Transverse colon (tissue), 4 donors: ENCODE measurements around the gene DISC1. TPM values are rescaled to one million over a fixed set of nuclear protein-coding genes. Genes with fewer than 3 reads are reported as not detected.

Experiments
- DNase-seq: peaks from one replicate; pipeline ENCODE4 v3.0.0-alpha.2; 2019
- H3K27ac ChIP-seq, 4 donors: fragments of 200-600 bp; sonication (generic); 2 replicates each; pipeline ENCODE4 v1.5.1; 2016 to 2018; ENCODE audit warnings: inconsistent platforms in 4 of 4
- H3K27me3 ChIP-seq: fragments of 200-600 bp; sonication (generic); 2 replicates; pipeline ENCODE4 v1.5.1; 2017; ENCODE audit warnings: inconsistent platforms
- H3K36me3 ChIP-seq, 4 donors: fragments of 200-600 bp; sonication (generic); 2 replicates each; pipeline ENCODE4 v1.5.1; 2017 to 2019; ENCODE audit warnings: inconsistent platforms in 4 of 4
- H3K4me1 ChIP-seq, 4 donors: fragments of 200-600 bp; sonication (generic); 2 replicates each; pipeline ENCODE4 v1.5.1; 2017 to 2020; ENCODE audit warnings: inconsistent platforms in 4 of 4
- H3K4me3 ChIP-seq, 4 donors: fragments of 200-600 bp; sonication (generic); 1 replicate in 1 of 4; 2 replicates in 3 of 4; pipeline versions ENCODE4 v1.5.1 to v1.6.1; 2017 to 2019; ENCODE audit warnings: inconsistent platforms in 4 of 4
- H3K9me3 ChIP-seq, 2 donors: fragments of 200-600 bp; sonication (generic); 2 replicates each; pipeline ENCODE4 v1.5.1; 2017 to 2019; ENCODE audit warnings: inconsistent platforms in 2 of 2
- CTCF ChIP-seq, 5 experiments: fragments of 200-600 bp in 3 of 5; fragments of 450-650 bp in 2 of 5; sonication (generic) in 3 of 5; IDR thresholded peaks; 1 replicate in 2 of 5; 2 replicates in 3 of 5; pipeline ENCODE4 v1.5.1; 2016 to 2017; ENCODE audit warnings: antibody characterized with exemption in 5 of 5, inconsistent platforms in 3 of 5, mild to moderate bottlenecking in 2 of 5, moderate library complexity in 1 of 5
- EP300 ChIP-seq: sonication (generic); formaldehyde crosslinking; IDR thresholded peaks from one replicate; pipeline ENCODE4 v1.6.1; 2017; ENCODE audit warnings: antibody characterized with exemption, low read depth
- POLR2A ChIP-seq: fragments of 450-650 bp; IDR thresholded peaks from one replicate; pipeline ENCODE4 v1.6.1; 2016; ENCODE audit warnings: antibody characterized with exemption, mild to moderate bottlenecking, moderate library complexity
- POLR2AphosphoS5 ChIP-seq, 3 donors: sonication (generic); formaldehyde crosslinking; IDR thresholded peaks; one replicate each; pipeline ENCODE4 v1.6.1; 2016; ENCODE audit warnings: antibody characterized with exemption in 3 of 3
- WGBS, 2 donors: methylation state at CpG; one replicate each; pipeline ENCODE4 v1.1.5; 2018; ENCODE audit warnings: low coverage in 1 of 2; 5-methylcytosine and 5-hydroxymethylcytosine counted together
- in situ Hi-C, 4 donors: fragments of 200-750 bp; cut with MboI; loops; one replicate each; pipeline versions ENCODE4 v1.15.0 to v1.15.1; 2017; ENCODE audit warnings: low sequenced_read_pairs in 3 of 4, low pct_ligation_motif_present in 1 of 4, low pct_unique_long_range_greater_than_20kb in 1 of 4
- intact Hi-C: fragments of 100-400 bp; cut with DNase I; formaldehyde crosslinking; loops from one replicate; pipeline ENCODE4 v1.15.1; 2023; ENCODE audit warnings: low total_unique reads
- total RNA-seq, 4 donors: library from RNA; depleted of rRNA; stranded (reverse); fragments of >200 nt; gene quantifications; one replicate each; pipeline ENCODE4 v1.1.0, GENCODE V29; 2016

The DISC1 gene
- total RNA-seq, 4 donors from 2014 or later: 7.8 to 20.3 (median 11.5) TPM

- H3K27me3 ChIP-seq: no peaks in the 10 kb centered on the region
- no peak overlapping the region for H3K27ac ChIP-seq
- in situ Hi-C loops: no loop called here
- intact Hi-C loops: no loop called here
- WGBS, 2 donors: 85% methylated on average over 4 to 6 of the region's 6 CpGs
- no peak for TF ChIP-seq CTCF (IDR thresholded peaks at IDR 0.05)
- no peak for TF ChIP-seq POLR2A
- no peak for TF ChIP-seq POLR2AphosphoS5 (IDR thresholded peaks at IDR 0.05)
- TF ChIP-seq EP300: no peak
- H3K4me1 ChIP-seq: no peaks in the 10 kb centered on the region
- no peaks in the 10 kb centered on the region for H3K36me3 ChIP-seq
- H3K4me3 ChIP-seq: no peak overlapping the region
- DNase-seq: no peak
- H3K9me3 ChIP-seq: no peaks in the 10 kb centered on the region
Measured at GRCh38 chr1:231950331-231951128, 323.9 kb downstream of the DISC1 start.

- Histone ChIP-seq H3K4me1 (no peaks in the 10 kb centered on the region), H3K27me3 (no peaks in the 10 kb centered on the region), H3K9me3 (no peaks in the 10 kb centered on the region), H3K36me3 (no peaks in the 10 kb centered on the region), H3K27ac (no peak overlapping the region), H3K4me3 (no peak overlapping the region)
- 60 to 73% methylated on average over 1 to 3 of the region's 3 CpGs for whole genome bisulfite sequencing, 2 donors
- DNase-seq: no peak
- in situ Hi-C loops (no loop called here), intact Hi-C loops (no loop called here)
- TF ChIP-seq EP300: no peak
- no peak for TF ChIP-seq POLR2AphosphoS5 (IDR thresholded peaks at IDR 0.05)
Measured at GRCh38 chr1:231951374-231951773, 324.8 kb downstream of the DISC1 start.

GRCh38 chr1:231952154-231952553 is 325.6 kb downstream of the DISC1 start:
- WGBS, 2 donors: 49 to 54% methylated on average over 1 of the region's 1 CpG
- H3K27ac ChIP-seq: no peak overlapping the region
- H3K27me3 ChIP-seq: no peaks in the 10 kb centered on the region
- intact Hi-C loops: no loop called here
- H3K4me3 ChIP-seq: no peak overlapping the region
- H3K9me3 ChIP-seq: no peaks in the 10 kb centered on the region
- DNase-seq: no peak
- no peaks in the 10 kb centered on the region for H3K4me1 ChIP-seq
- TF ChIP-seq POLR2A (no peak), POLR2AphosphoS5 (IDR thresholded peaks at IDR 0.05) (no peak), EP300 (no peak), CTCF (IDR thresholded peaks at IDR 0.05) (no peak)
- in situ Hi-C loops: no loop called here
- H3K36me3 ChIP-seq: no peaks in the 10 kb centered on the region

- H3K4me3 ChIP-seq: no peak overlapping the region
- H3K4me1 ChIP-seq: no peaks in the 10 kb centered on the region
- in situ Hi-C loops (no loop called here), intact Hi-C loops (no loop called here)
- H3K27ac ChIP-seq: no peak overlapping the region
- WGBS, 2 donors: 71 to 89% methylated on average over 6 of the region's 6 CpGs
- H3K27me3 ChIP-seq: no peaks in the 10 kb centered on the region
- no peak for DNase-seq
- no peaks in the 10 kb centered on the region for H3K36me3 ChIP-seq
- H3K9me3 ChIP-seq: no peaks in the 10 kb centered on the region
- no peak for TF ChIP-seq EP300
- TF ChIP-seq CTCF (IDR thresholded peaks at IDR 0.05): no peak
- no peak for TF ChIP-seq POLR2AphosphoS5 (IDR thresholded peaks at IDR 0.05)
- no peak for TF ChIP-seq POLR2A
Measured at GRCh38 chr1:231953660-231954059, 327.1 kb downstream of the DISC1 start.
